ENCODE measurements around the gene CLDND1.

- TF ChIP-seq POLR2A (IDR thresholded peaks at IDR 0.05), result no peak
- TF ChIP-seq EP300 (IDR thresholded peaks at IDR 0.05), result no peak
These were observed 682 bp downstream of the CLDND1 start for GRCh38 chr3:98521897-98522543.

All from sigmoid colon (tissue), 4 donors.